ENCODE data around the gene GGACT. TPM values are rescaled to one million over a fixed set of nuclear protein-coding genes. Genes with fewer than 3 reads are reported as not detected.

GGACT gene
- polyA plus RNA-seq, 1 donor from 2014 or later: 1.7 TPM

DNA sequence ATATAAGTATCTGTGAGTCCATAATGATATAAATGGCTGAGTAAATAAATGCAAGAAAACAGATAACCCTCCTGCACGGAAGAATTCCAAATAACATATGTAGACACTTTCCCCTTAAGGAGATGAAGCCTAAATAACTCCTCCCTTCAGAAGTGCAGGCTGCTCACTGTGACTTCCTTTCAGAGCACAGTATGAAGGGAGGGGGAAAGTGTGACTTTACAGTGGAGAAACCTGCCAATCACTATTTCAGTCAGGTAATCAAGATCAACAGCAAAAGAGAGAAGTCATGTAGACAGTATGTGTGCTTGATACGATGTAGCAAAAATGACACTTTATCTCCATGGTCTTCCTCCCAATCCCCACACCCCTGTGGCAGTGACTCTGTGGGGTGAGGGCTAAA lies 7.1 kb downstream of the GGACT start:
- H3K4me3 ChIP-seq (ENCODE audit: low read length): no peak overlapping the region
- H3K4me2 ChIP-seq (ENCODE audit: low read length): no peak overlapping the region
- no peak overlapping the region for H3K9ac ChIP-seq (ENCODE audit: low read length)
- H4K20me1 ChIP-seq (ENCODE audit: insufficient read depth): no peaks in the 10 kb centered on the region
- peaks cover 9% of the 10 kb centered on the region for H3K9me3 ChIP-seq (ENCODE audit: low read length)
- no peak overlapping the region for H2AFZ ChIP-seq (ENCODE audit: low read depth, low read length)
- H3K36me3 ChIP-seq (ENCODE audit: insufficient read depth, low read length): no peaks in the 10 kb centered on the region
- no peak overlapping the region for H3K27ac ChIP-seq (ENCODE audit: low read length)
- H3F3A ChIP-seq (ENCODE audit: insufficient read depth, low read length, poor library complexity, severe bottlenecking): no peaks in the 10 kb centered on the region
- no peaks in the 10 kb centered on the region for H3K79me2 ChIP-seq (replicated peaks; ENCODE audit: insufficient read depth, low read length)
- no peaks in the 10 kb centered on the region for H3K9me2 ChIP-seq (ENCODE audit: insufficient read depth, low read length)
- H3K27me3 ChIP-seq (ENCODE audit: insufficient read depth, low read depth, low read length): no peaks in the 10 kb centered on the region
- no peak for TF ChIP-seq MXI1 (conservative IDR thresholded peaks at IDR 0.05; ENCODE audit: poor library complexity, severe bottlenecking)
- TF ChIP-seq REST (IDR thresholded peaks at IDR 0.05; ENCODE audit: borderline replicate concordance): no peak
- TF ChIP-seq EZH2 (IDR thresholded peaks at IDR 0.05; ENCODE audit: borderline replicate concordance, insufficient read depth, low read length, poor library complexity, severe bottlenecking): no peak
- no peak for TF ChIP-seq POLR2AphosphoS5 (IDR thresholded peaks at IDR 0.05)
- TF ChIP-seq SMC3 (conservative IDR thresholded peaks at IDR 0.05; ENCODE audit: poor library complexity): no peak
- TF ChIP-seq TAF1 (IDR thresholded peaks at IDR 0.05; ENCODE audit: low read depth): no peak
- TF ChIP-seq RAD21 (conservative IDR thresholded peaks at IDR 0.05): no peak
- TF ChIP-seq, protein P1, sequence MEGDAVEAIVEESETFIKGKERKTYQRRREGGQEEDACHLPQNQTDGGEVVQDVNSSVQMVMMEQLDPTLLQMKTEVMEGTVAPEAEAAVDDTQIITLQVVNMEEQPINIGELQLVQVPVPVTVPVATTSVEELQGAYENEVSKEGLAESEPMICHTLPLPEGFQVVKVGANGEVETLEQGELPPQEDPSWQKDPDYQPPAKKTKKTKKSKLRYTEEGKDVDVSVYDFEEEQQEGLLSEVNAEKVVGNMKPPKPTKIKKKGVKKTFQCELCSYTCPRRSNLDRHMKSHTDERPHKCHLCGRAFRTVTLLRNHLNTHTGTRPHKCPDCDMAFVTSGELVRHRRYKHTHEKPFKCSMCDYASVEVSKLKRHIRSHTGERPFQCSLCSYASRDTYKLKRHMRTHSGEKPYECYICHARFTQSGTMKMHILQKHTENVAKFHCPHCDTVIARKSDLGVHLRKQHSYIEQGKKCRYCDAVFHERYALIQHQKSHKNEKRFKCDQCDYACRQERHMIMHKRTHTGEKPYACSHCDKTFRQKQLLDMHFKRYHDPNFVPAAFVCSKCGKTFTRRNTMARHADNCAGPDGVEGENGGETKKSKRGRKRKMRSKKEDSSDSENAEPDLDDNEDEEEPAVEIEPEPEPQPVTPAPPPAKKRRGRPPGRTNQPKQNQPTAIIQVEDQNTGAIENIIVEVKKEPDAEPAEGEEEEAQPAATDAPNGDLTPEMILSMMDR (IDR thresholded peaks at IDR 0.05; ENCODE audit: poor library complexity, severe bottlenecking): no peak
- no peak for TF ChIP-seq EP300 (conservative IDR thresholded peaks at IDR 0.05; ENCODE audit: poor library complexity, severe bottlenecking)

DNA sequence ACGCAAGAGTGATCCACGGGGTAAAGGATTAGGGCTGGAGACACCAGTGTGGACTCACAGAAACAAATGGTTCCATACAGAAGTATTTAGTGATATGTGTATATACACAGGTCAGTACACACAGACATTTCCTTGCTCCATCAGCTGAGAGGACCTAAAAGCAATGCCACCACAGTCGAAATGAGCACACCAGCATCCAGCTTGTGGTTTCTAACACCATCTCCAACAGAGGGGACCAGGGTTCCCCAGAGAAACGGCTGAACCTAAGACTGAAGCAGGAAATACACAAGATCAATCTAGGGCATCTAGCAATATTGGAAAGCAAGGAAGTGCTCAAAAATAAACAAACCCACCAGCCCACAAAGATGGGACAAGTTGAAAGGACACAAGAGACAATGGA lies 7.6 kb downstream of the GGACT start:
- Histone ChIP-seq H3K4me2 (ENCODE audit: low read length) (no peak overlapping the region), H3K9me3 (ENCODE audit: low read length) (peaks cover 9% of the 10 kb centered on the region), H3K79me2 (replicated peaks; ENCODE audit: insufficient read depth, low read length) (no peaks in the 10 kb centered on the region), H3K4me3 (ENCODE audit: low read length) (no peak overlapping the region), H3K27me3 (ENCODE audit: insufficient read depth, low read depth, low read length) (no peaks in the 10 kb centered on the region), H3K36me3 (ENCODE audit: insufficient read depth, low read length) (no peaks in the 10 kb centered on the region), H3K9ac (ENCODE audit: low read length) (no peak overlapping the region), H4K20me1 (ENCODE audit: insufficient read depth) (no peaks in the 10 kb centered on the region), H2AFZ (ENCODE audit: low read depth, low read length) (no peak overlapping the region), H3F3A (ENCODE audit: insufficient read depth, low read length, poor library complexity, severe bottlenecking) (no peaks in the 10 kb centered on the region), H3K9me2 (ENCODE audit: insufficient read depth, low read length) (no peaks in the 10 kb centered on the region), H3K27ac (ENCODE audit: low read length) (no peak overlapping the region)
- TF ChIP-seq EZH2 (IDR thresholded peaks at IDR 0.05; ENCODE audit: borderline replicate concordance, insufficient read depth, low read length, poor library complexity, severe bottlenecking) (no peak), SMC3 (conservative IDR thresholded peaks at IDR 0.05; ENCODE audit: poor library complexity) (no peak), MXI1 (conservative IDR thresholded peaks at IDR 0.05; ENCODE audit: poor library complexity, severe bottlenecking) (no peak), TAF1 (IDR thresholded peaks at IDR 0.05; ENCODE audit: low read depth) (no peak), EP300 (conservative IDR thresholded peaks at IDR 0.05; ENCODE audit: poor library complexity, severe bottlenecking) (no peak), RAD21 (conservative IDR thresholded peaks at IDR 0.05) (no peak), POLR2AphosphoS5 (IDR thresholded peaks at IDR 0.05) (no peak), REST (IDR thresholded peaks at IDR 0.05; ENCODE audit: borderline replicate concordance) (no peak)
- TF ChIP-seq, protein P1 (IDR thresholded peaks at IDR 0.05; ENCODE audit: poor library complexity, severe bottlenecking): no peak

Measured in neural cell (in vitro differentiated cells).